Nephron progenitor cell (in vitro differentiated cells): Measurements from ENCODE around the gene PUM2.

Experiments used
- DNase-seq: peaks from one replicate; pipeline ENCODE4 v3.0.0; 2021
- H3K27ac Mint-ChIP-seq: 2 replicates; pipeline ENCODE4 v1.8.0; 2021; ENCODE audit warnings: mild to moderate bottlenecking, moderate library complexity, mixed read lengths
- H3K27me3 Mint-ChIP-seq: 2 replicates; pipeline ENCODE4 v1.8.0; 2021; ENCODE audit warnings: mild to moderate bottlenecking, low read depth, mixed read lengths; ENCODE audit not compliant: poor library complexity
- H3K36me3 Mint-ChIP-seq: 2 replicates; pipeline ENCODE4 v1.8.0; 2021; ENCODE audit warnings: low read depth, mixed read lengths
- H3K4me1 Mint-ChIP-seq: 2 replicates; pipeline ENCODE4 v1.8.0; 2021; ENCODE audit warnings: mixed read lengths
- H3K4me3 Mint-ChIP-seq: 2 replicates; pipeline ENCODE4 v1.8.0; 2021; ENCODE audit warnings: mild to moderate bottlenecking, moderate library complexity, mixed read lengths
- H3K9me3 Mint-ChIP-seq: 2 replicates; pipeline ENCODE4 v1.8.0; 2021; ENCODE audit warnings: mild to moderate bottlenecking, moderate library complexity, mixed read lengths
- TF ChIP-seq, protein P1 (sequence below): fragments of 200-600 bp; sonication (generic); IDR thresholded peaks from 2 replicates; pipeline ENCODE4 v1.5.0; 2021; ENCODE audit warnings: antibody characterized with exemption

Gene PUM2

DNA sequence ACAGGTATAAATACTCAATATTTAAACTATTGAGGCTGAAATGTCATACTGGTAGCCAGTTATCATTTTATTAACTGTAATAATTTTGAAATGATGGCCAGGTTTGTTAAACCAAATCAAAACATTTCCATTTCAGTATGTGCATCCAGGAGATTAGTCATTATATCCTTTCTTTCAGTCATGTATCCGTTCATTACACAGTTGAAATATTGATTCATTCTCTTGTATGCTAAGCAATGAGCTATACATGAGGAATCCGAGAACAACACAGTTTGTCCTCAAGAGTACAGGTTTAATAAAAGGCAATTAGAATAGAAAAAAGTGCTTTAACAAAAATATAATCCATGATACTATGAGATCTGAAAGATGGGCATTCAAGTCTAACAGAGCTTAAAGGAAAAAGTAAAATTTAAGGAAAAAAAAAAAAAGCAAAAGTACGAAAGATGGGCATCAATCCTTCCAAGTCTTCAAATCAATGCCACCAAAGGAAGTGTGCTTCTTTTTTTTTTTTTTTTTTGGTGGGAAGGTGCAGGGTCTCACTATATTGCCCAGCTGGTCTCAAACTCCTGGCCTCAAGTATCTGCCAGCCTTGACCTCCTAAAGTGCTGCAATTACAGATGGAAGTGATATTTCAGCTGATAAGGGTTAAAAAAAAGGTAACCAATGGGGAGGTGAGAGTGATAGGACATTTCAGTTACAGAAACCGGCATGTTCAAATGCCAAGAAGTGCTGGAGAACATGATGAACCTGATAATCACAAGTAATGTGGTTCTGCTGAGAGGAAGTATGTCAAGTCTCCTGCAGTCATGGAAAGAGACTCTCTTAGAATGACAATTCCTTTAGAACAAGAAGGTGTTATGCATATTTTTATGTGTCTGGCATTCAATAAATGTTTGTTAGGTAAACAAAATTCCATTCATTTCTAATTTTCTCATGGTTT, 35.8 kb downstream of the PUM2 start:
- Mint-ChIP-seq H3K4me3 (no peak overlapping the region), H3K4me1 (peaks cover 5% of the 10 kb centered on the region), H3K27me3 (no peaks in the 10 kb centered on the region), H3K36me3 (peaks cover 69% of the 10 kb centered on the region), H3K9me3 (no peaks in the 10 kb centered on the region), H3K27ac (no peak overlapping the region)
- no peak for DNase-seq
- TF ChIP-seq, protein P1, sequence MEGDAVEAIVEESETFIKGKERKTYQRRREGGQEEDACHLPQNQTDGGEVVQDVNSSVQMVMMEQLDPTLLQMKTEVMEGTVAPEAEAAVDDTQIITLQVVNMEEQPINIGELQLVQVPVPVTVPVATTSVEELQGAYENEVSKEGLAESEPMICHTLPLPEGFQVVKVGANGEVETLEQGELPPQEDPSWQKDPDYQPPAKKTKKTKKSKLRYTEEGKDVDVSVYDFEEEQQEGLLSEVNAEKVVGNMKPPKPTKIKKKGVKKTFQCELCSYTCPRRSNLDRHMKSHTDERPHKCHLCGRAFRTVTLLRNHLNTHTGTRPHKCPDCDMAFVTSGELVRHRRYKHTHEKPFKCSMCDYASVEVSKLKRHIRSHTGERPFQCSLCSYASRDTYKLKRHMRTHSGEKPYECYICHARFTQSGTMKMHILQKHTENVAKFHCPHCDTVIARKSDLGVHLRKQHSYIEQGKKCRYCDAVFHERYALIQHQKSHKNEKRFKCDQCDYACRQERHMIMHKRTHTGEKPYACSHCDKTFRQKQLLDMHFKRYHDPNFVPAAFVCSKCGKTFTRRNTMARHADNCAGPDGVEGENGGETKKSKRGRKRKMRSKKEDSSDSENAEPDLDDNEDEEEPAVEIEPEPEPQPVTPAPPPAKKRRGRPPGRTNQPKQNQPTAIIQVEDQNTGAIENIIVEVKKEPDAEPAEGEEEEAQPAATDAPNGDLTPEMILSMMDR: no peak

DNA sequence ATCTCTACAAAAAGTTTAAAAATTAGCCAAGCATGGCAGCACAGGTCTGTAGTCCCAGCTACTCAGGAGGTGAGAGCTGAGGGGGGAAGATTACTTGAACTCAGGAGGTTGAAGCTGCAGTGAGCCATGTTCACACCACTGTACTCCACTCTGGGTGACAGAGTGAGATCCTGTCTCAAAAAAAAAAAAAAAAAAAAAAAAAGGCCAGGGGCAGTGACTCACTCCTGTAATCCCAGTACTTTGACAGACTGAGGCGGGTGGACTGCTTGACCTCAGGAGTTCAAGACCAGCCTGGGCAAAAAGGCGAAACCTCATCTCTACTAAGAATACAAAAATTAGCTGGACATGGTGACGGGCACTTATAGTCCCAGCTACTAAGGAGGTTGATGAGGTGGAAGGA, 37.0 kb downstream of the PUM2 start:
- Mint-ChIP-seq H3K9me3 (no peaks in the 10 kb centered on the region), H3K36me3 (peaks cover 69% of the 10 kb centered on the region), H3K27ac (peak overlapping the region; percentile 33), H3K27me3 (no peaks in the 10 kb centered on the region), H3K4me3 (no peak overlapping the region), H3K4me1 (no peaks in the 10 kb centered on the region)
- no peak for DNase-seq
- TF ChIP-seq, protein P1: no peak

DNA sequence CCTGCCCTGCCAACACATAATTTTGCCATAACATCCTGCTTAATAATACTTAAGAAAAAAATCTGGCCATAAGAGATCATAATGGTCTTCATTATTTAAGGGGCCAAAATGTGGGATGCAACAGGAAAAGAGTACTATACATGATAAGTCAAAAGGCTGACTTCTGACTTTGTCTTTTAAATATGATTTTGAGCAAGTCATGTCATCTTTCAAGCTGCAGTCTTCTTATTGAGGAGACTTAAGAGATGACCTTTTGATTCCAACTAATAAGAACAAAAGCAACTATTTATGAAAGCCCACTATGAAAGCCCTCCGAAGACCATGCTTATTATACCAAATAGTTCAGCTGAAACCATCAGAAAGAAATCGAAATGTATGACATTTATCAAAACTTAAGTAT, 41.6 kb downstream of the PUM2 start:
- no peaks in the 10 kb centered on the region for H3K4me1 Mint-ChIP-seq
- TF ChIP-seq, protein P1: no peak
- H3K27me3 Mint-ChIP-seq: no peaks in the 10 kb centered on the region
- H3K9me3 Mint-ChIP-seq: no peaks in the 10 kb centered on the region
- H3K4me3 Mint-ChIP-seq: no peak overlapping the region
- DNase-seq: no peak
- no peak overlapping the region for H3K27ac Mint-ChIP-seq
- peaks cover 72% of the 10 kb centered on the region for H3K36me3 Mint-ChIP-seq

DNA sequence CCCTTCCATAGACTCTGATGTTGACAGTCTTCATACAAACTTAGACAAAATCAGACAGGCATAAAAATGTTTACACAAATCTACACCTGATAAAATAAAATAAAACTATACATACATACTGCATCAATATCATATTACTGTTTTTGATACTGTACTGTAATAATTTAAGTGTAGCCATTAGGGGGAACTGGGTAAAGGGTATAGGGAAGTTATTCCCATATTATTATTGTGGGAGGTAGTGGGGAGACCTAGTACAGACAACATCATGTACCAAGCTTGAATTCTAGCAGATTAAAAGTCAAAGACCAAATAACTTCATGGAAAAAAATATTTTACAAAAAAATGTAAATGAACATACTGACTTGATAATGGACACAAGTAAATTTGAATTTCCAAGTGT, 43.3 kb downstream of the PUM2 start:
- Mint-ChIP-seq H3K4me1 (no peaks in the 10 kb centered on the region), H3K36me3 (peaks cover 76% of the 10 kb centered on the region), H3K27me3 (no peaks in the 10 kb centered on the region), H3K4me3 (no peak overlapping the region), H3K27ac (peak overlapping the region; percentile 48), H3K9me3 (no peaks in the 10 kb centered on the region)
- TF ChIP-seq, protein P1: no peak
- DNase-seq: no peak

DNA sequence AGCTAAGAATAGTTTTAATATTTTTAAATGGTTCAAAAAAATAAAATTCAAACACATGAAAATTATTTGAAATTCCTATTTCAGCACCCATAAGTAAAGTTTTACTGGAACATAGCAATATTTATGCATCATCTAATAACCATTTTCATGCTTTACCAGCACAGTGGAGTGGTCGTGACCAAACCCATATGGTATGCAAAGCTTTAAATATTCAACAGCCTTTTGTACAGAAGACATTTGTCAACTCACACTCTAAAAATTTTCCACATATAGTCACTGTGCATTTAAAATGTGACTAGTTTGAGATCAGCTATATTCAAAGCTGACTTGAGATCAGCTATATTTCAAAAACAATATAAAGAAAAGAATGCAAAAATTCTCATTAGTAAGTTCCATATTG, 46.2 kb downstream of the PUM2 start:
- Mint-ChIP-seq H3K4me3 (no peak overlapping the region), H3K27ac (no peak overlapping the region), H3K9me3 (no peaks in the 10 kb centered on the region), H3K27me3 (no peaks in the 10 kb centered on the region), H3K4me1 (peaks cover 5% of the 10 kb centered on the region), H3K36me3 (peaks cover 79% of the 10 kb centered on the region)
- TF ChIP-seq, protein P1: no peak
- DNase-seq: no peak

DNA sequence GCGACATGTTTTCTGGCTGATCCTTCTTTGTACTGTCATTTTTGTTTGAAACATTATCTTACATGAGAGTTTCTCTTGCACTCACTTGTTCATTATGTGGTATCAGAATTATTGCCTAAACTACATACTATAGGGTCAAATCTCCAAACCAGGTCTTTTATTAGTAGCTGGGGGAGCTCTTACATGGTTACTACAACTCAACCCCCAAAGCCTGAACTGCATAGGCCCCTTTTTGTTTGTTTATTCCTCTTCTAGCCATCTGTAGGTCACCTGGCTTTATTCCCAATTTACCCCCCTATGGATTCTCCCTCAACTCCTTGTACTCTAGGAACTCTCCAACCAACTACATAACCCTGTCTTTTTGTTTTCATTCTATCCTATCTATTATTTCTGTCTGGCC, 46.7 kb downstream of the PUM2 start:
- H3K4me1 Mint-ChIP-seq: peaks cover 5% of the 10 kb centered on the region
- H3K9me3 Mint-ChIP-seq: no peaks in the 10 kb centered on the region
- no peak overlapping the region for H3K4me3 Mint-ChIP-seq
- TF ChIP-seq, protein P1: no peak
- no peaks in the 10 kb centered on the region for H3K27me3 Mint-ChIP-seq
- H3K36me3 Mint-ChIP-seq: peaks cover 78% of the 10 kb centered on the region
- peak overlapping the region; percentile 40 for H3K27ac Mint-ChIP-seq
- DNase-seq: no peak
